Ectodermal cell (in vitro differentiated cells): ENCODE measurements around the gene TK2.

Source experiments
- H3K27ac ChIP-seq: 2 replicates; pipeline ENCODE4 v1.7.0; 2013; ENCODE audit warnings: mild to moderate bottlenecking, low read depth, low read length; ENCODE audit not compliant: insufficient read depth, poor library complexity, severe bottlenecking
- H3K27me3 ChIP-seq: 2 replicates; pipeline ENCODE4 v1.7.0; 2013; ENCODE audit warnings: mild to moderate bottlenecking, low read length; ENCODE audit not compliant: insufficient read depth, control insufficient read depth, poor library complexity, severe bottlenecking
- H3K36me3 ChIP-seq: one replicate; pipeline ENCODE4 v1.7.0; 2013; ENCODE audit warnings: low read length; ENCODE audit not compliant: control insufficient read depth, insufficient read depth
- H3K4me1 ChIP-seq: one replicate; pipeline ENCODE4 v1.7.0; 2013; ENCODE audit warnings: low read length; ENCODE audit not compliant: control insufficient read depth, insufficient read depth
- H3K4me3 ChIP-seq: 2 replicates; pipeline ENCODE4 v1.7.0; 2013; ENCODE audit warnings: low read depth, low read length, control low read depth; ENCODE audit not compliant: insufficient read depth
- H3K9me3 ChIP-seq: 2 replicates; pipeline ENCODE4 v1.7.0; 2013; ENCODE audit warnings: mild to moderate bottlenecking, low read length, moderate library complexity; ENCODE audit not compliant: control insufficient read depth
- WGBS, 2 experiments: methylation state at CpG; one replicate each; pipeline ENCODE4 v1.1.7; 2013; ENCODE audit warnings: missing lambda C conversion rate in 2 of 2; 5-methylcytosine and 5-hydroxymethylcytosine counted together

Gene TK2

DNA sequence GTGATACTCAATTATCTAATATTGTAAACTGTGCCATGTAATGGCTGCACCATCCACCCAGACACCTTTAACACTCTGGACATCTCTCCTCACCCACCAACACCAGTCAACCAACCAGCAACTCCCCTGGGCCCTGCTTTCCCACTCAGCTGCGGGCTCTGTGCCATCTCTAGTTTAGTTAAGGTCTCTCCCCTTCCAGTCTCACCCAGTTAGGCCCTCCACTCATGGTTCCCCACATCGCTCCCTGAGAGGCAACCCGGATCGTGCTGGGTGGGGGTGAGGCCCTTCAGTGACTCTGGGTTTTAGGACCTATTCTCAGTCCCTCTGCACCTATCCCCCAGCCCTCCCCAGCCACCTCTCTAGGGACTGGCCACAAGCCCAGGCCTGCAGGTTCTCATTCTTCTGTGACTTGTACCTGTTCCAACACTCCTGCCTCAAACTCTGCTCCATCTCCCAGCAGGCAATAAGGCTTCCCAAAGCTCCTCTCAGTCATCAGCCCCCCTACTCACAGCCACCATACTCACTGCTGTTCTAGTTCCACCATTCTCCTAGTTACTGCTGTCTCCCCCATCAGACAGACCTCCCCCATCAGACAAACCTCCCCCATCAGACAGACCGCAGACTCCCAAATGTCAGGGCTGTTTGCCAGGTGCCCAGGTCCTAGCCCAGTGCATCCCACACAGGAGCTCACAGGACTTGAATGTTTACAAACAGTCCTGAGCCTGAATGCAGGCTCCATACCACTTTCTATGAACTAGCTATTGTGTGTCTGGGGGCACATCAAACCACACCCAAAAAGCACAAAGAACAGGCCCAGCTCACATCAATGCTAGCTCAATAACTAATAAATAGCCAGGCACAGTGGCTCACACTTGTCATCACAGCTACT lies 2.6 kb downstream of the TK2 start:
- Histone ChIP-seq H3K9me3 (no peaks in the 10 kb centered on the region), H3K27ac (no peak overlapping the region), H3K4me3 (no peak overlapping the region), H3K36me3 (no peaks in the 10 kb centered on the region), H3K27me3 (peaks cover 4% of the 10 kb centered on the region), H3K4me1 (no peaks in the 10 kb centered on the region)
- 93 to 95% methylated on average over 5 of the region's 5 CpGs for WGBS, 2 experiments

DNA sequence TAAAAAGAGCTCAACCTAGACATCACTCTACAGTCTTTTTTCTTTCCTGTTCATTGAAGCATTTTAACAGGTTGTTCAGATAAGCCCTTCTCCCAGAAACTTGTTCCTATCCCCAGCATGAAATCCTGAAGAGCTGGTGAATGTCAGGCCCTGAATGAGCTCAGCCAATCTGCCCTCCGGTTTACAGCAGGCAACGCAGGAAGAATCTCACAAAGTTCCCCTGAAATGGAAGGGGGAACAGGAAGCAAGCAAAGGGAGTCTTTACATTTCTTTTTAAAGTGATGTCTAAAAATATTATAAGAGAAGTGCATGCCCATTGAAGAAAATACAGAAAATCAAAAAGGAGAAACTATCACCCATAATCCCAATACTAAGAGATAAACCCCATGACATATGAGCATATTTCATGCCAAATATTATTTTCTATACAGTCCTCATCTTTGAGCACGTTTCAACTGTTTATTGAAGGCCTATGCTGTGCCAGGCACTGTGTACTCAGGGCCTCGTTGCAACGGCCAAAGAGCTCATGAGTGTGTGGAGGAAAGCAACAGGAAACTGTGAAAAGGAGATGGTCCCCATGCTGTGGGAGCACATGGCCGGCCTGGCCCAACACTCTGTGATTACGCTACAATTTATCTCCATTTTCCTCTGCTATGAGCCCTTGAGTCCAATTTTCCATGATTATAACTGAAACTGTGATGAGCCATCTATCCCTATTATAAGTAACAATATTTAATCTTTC lies 5.7 kb downstream of the TK2 start:
- Histone ChIP-seq H3K4me1 (no peaks in the 10 kb centered on the region), H3K4me3 (no peak overlapping the region), H3K9me3 (no peaks in the 10 kb centered on the region), H3K27me3 (no peaks in the 10 kb centered on the region), H3K36me3 (no peaks in the 10 kb centered on the region), H3K27ac (no peak overlapping the region)
- 93 to 95% methylated on average over 7 of the region's 7 CpGs for WGBS, 2 experiments

DNA sequence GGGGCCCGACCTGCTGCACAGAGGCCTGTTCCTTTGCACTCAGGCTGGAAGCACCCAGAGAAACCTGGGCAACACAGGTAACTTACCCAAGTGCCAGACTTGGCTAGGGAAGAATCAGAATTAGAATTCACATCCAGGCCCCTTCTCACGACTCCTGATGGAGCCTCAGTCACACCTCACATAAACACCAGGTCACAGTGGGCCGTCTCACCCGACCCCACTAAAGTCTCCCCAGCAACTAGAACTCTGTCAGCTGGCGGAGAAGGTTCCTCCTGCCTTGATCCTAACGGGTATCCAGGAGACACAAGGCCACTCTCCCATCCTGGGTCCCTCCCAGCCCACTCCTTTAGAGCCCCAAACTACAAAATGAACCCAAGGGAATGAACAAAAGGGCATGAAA lies 6.4 kb downstream of the TK2 start:
- no peaks in the 10 kb centered on the region for H3K4me1 ChIP-seq
- H3K4me3 ChIP-seq: no peak overlapping the region
- no peaks in the 10 kb centered on the region for H3K27me3 ChIP-seq
- H3K36me3 ChIP-seq: no peaks in the 10 kb centered on the region
- WGBS, 2 experiments: 91 to 94% methylated on average over 6 of the region's 6 CpGs
- H3K9me3 ChIP-seq: no peaks in the 10 kb centered on the region
- no peak overlapping the region for H3K27ac ChIP-seq

DNA sequence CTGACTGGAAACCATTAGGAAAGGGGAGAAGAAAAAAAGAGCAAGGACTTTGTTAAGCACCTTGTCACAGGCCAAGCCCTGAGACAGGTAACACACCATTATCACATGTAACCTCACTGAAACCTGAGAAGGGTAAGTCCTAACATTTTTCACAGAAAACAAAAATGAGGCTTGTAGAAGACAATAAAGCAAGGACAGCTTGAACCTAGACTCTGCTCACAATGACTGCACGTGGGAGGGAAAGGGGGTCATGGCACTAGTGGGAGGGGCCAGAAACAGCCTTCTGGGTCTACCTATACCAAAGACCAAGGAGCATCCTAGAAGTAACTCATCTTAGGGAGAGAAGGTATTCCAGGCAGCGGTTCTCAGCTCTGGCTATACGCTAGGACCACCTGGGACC lies 7.5 kb downstream of the TK2 start:
- 72 to 86% methylated on average over 3 of the region's 3 CpGs for WGBS, 2 experiments
- Histone ChIP-seq H3K27me3 (no peaks in the 10 kb centered on the region), H3K27ac (no peak overlapping the region), H3K4me1 (no peaks in the 10 kb centered on the region), H3K9me3 (no peaks in the 10 kb centered on the region), H3K36me3 (no peaks in the 10 kb centered on the region), H3K4me3 (no peak overlapping the region)

DNA sequence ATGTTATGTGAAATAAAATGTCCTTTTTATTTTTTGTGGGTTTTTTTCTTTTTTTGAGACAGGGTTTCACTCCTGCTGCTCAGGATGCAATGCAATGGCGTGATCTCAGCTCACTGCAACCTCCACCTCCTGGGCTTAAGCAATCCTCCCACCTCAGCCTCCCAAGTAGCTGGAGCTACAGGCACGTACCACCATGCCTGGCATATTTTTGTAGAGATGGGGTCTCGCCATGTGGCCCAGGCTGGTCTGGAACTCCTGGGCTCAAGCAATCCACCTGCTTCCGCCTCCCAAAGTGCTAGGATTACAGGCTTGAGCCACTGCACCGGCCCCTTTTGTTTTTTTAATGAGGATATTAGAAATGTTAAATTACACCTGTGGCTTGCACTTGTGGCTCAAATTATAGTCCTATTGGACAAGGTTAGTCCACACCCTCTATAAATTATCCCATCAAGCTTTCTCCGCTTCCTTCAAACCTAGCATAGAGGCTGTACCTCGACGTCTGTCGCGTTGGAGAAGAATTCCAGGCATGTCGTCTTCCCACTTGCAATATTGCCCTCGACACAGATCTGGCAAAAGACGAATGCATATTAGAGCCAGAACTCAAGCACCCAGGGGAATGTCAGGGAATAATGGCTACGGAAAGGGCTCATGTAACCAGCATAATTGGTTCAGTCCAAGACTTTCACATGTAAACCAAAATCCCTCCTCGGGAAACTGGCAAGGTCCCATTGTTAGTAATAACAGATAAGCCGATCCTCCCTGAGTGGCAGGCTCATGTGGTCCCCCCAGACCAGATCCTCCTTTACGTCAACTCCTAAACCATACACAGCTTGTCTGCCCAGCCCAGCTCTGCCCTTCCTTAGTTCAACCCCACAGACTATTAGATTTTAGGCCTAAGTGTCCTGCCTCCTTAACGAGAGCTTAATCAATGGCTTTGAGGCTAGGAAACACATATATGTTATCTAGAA lies 8.2 kb downstream of the TK2 start:
- no peaks in the 10 kb centered on the region for H3K36me3 ChIP-seq
- no peaks in the 10 kb centered on the region for H3K4me1 ChIP-seq
- H3K27me3 ChIP-seq: no peaks in the 10 kb centered on the region
- no peaks in the 10 kb centered on the region for H3K9me3 ChIP-seq
- WGBS, 2 experiments: 81% methylated on average over 18 of the region's 18 CpGs
- H3K4me3 ChIP-seq: no peak overlapping the region
- no peak overlapping the region for H3K27ac ChIP-seq

DNA sequence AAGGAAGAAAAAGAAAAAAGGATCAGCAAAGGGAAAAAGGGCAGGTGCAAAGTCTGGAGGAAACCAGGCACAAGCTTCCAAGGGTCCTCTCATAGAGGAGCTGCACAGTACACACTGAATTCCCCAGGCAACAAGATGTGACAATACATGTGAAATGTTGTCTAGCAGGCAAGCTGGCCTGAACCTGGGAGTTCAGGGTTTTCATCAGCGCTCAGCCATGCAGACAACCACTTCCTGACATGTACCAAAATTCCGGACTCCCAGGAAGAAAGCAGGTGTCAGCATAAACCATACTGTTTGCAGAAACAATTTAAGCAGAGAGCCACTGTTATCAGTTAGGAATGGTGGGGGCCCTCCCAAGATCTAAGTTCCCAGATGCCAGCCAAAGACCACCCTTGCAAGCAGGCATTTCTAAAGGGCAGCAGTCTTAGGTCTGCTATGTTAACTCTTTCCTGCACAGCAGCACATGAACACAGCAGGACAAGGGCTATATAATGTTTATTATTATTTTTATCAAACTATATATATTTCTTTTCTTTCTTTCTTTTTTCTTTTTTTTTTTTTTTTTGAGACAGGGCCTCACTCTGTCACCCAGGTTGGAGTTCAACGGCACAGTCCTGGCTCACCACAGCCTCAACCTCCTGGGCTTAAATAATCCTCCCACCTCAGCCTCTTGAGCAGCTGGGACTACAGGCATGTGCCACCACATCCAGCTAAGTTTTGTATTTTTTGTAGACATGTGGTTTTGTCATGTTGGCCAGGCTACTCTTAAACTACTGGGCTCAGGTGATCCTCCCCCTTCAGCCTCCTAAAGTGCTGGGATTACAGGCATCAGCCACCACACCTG lies 10.1 kb downstream of the TK2 start:
- 95 to 100% methylated on average over 3 of the region's 3 CpGs for WGBS, 2 experiments
- Histone ChIP-seq H3K36me3 (no peaks in the 10 kb centered on the region), H3K9me3 (no peaks in the 10 kb centered on the region), H3K27ac (no peak overlapping the region), H3K4me1 (no peaks in the 10 kb centered on the region), H3K27me3 (no peaks in the 10 kb centered on the region), H3K4me3 (no peak overlapping the region)

DNA sequence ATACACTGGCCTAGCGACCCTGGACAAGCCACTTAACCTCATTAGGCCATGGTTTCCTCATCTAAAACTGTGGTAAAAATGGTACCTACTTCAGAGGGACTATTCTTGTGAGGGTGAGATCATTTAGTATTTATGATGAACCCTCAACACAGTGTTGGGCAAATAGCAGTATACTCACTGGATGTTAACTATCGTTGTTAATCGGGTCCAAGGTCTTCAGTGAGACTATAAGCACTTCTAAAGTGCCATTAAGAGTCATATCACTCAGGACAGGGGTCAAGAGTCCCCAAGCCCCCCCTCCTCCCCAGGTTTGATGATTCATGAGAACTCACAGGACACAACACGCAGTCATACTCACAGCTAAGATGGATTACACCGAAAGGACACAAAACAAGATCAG lies 11.0 kb downstream of the TK2 start:
- no peaks in the 10 kb centered on the region for H3K4me1 ChIP-seq
- H3K27ac ChIP-seq: no peak overlapping the region
- no peaks in the 10 kb centered on the region for H3K36me3 ChIP-seq
- WGBS, 2 experiments: 93 to 95% methylated on average over 5 of the region's 5 CpGs
- no peaks in the 10 kb centered on the region for H3K27me3 ChIP-seq
- H3K4me3 ChIP-seq: no peak overlapping the region
- no peaks in the 10 kb centered on the region for H3K9me3 ChIP-seq

DNA sequence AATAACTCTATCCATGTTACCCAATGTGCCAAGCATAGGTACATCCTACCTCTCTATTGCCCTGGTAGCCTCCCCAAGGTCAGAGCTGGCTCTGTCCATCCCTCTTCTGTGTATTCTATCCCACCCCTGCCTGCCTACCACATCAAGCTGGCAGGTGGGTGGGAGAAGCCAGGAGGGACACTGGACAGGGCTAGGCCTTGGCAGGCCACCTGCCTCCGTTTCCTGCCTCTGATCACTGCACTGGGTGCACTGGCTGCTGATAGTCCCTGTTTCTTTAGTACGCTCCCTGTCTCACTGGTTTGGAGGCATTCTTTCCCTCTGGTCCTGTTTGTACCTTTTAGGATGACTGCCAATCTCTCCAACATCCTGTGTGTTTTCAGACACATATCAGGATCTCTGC lies 12.7 kb downstream of the TK2 start:
- H3K36me3 ChIP-seq: no peaks in the 10 kb centered on the region
- H3K4me1 ChIP-seq: no peaks in the 10 kb centered on the region
- WGBS, 2 experiments: 90 to 96% methylated on average over 2 of the region's 2 CpGs

DNA sequence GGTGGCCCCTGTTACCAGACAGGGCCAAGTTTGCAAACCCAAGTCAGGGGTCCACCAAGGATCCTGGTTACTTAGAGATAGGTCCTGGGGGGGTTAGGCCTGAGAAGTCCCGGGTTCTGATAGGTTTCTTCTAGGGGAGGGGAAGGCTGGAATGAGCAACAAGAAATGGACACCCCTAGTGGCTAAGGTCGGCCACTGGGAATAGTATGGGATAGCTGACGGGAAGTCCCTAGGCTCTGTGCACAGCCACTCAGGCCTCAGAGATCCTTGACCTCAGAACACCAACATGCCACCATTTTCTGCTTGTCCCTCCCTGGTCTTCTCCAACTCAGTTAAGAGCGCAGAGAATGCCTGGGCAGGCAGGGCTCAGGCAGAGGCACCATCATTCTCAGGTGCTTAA lies 13.4 kb downstream of the TK2 start:
- H3K4me1 ChIP-seq: no peaks in the 10 kb centered on the region
- no peaks in the 10 kb centered on the region for H3K27me3 ChIP-seq
- H3K36me3 ChIP-seq: no peaks in the 10 kb centered on the region
- no peak overlapping the region for H3K27ac ChIP-seq
- H3K4me3 ChIP-seq: no peak overlapping the region
- H3K9me3 ChIP-seq: no peaks in the 10 kb centered on the region
- WGBS, 2 experiments: 83 to 84% methylated on average over 4 of the region's 4 CpGs

More for the DNA sequence above, 12.7 kb downstream of the TK2 start:
- H3K9me3 ChIP-seq: no peaks in the 10 kb centered on the region
- H3K27me3 ChIP-seq: no peaks in the 10 kb centered on the region
- no peak overlapping the region for H3K27ac ChIP-seq
- no peak overlapping the region for H3K4me3 ChIP-seq
